Gastroesophageal sphincter (tissue), 4 donors: ENCODE data around the gene ACOXL. TPM values are rescaled to one million over a fixed set of nuclear protein-coding genes. Genes with fewer than 3 reads are reported as not detected.

Experiments
- ATAC-seq: fragments of 150-250 bp; one replicate; pipeline ENCODE4 v1.9.1; 2016; ENCODE audit warnings: mild to moderate bottlenecking, moderate library complexity
- H3K27ac ChIP-seq, 4 donors: fragments of 200-600 bp; sonication (generic) in 3 of 4; 1 replicate in 3 of 4; 2 replicates in 1 of 4; pipeline ENCODE4 v1.5.1; 2016 to 2019
- H3K27me3 ChIP-seq: fragments of 200-600 bp; sonication (generic); one replicate; pipeline ENCODE4 v1.5.1; 2019
- H3K36me3 ChIP-seq, 2 donors: fragments of 200-600 bp; sonication (generic); one replicate each; pipeline ENCODE4 v1.5.1; 2019; ENCODE audit warnings: control low read depth in 1 of 2
- H3K4me1 ChIP-seq, 3 donors: fragments of 200-600 bp; sonication (generic); 1 replicate in 2 of 3; 2 replicates in 1 of 3; pipeline ENCODE4 v1.5.1; 2016 to 2019; ENCODE audit warnings: control low read depth in 2 of 3
- H3K4me3 ChIP-seq, 2 donors: fragments of 200-600 bp; sonication (generic); one replicate each; pipeline ENCODE4 v1.5.1; 2019; ENCODE audit warnings: mild to moderate bottlenecking in 1 of 2, moderate library complexity in 1 of 2
- H3K9me3 ChIP-seq, 3 donors: fragments of 200-600 bp; sonication (generic); one replicate each; pipeline ENCODE4 v1.5.1; 2017 to 2019; ENCODE audit warnings: control low read depth in 2 of 3
- EP300 ChIP-seq: sonication (generic); formaldehyde crosslinking; IDR thresholded peaks from one replicate; pipeline ENCODE4 v1.6.1; 2017; ENCODE audit warnings: antibody characterized with exemption, mild to moderate bottlenecking
- POLR2A ChIP-seq, 2 donors: fragments of 450-650 bp; IDR thresholded peaks; one replicate each; pipeline ENCODE4 v1.6.1; 2017; ENCODE audit warnings: antibody characterized with exemption in 2 of 2, mild to moderate bottlenecking in 2 of 2, moderate library complexity in 1 of 2
- POLR2AphosphoS5 ChIP-seq: sonication (generic); formaldehyde crosslinking; IDR thresholded peaks from one replicate; pipeline ENCODE4 v1.6.1; 2017; ENCODE audit warnings: antibody characterized with exemption
- WGBS, 2 donors: methylation state at CpG; one replicate each; pipeline ENCODE4 v1.1.5; 2018; ENCODE audit warnings: low coverage in 1 of 2; 5-methylcytosine and 5-hydroxymethylcytosine counted together
- total RNA-seq, 4 donors: library from RNA; depleted of rRNA; stranded (reverse); fragments of >200 nt; gene quantifications; one replicate each; pipeline ENCODE4 v1.1.0, GENCODE V29; 2016
- TF ChIP-seq, protein P1 (sequence below), 4 experiments: fragments of 200-600 bp in 2 of 4; fragments of 450-650 bp in 2 of 4; sonication (generic) in 1 of 4; IDR thresholded peaks; one replicate each; pipeline ENCODE4 v1.5.1; 2017 to 2019; ENCODE audit warnings: antibody characterized with exemption in 4 of 4, mild to moderate bottlenecking in 2 of 4, moderate library complexity in 2 of 4

Gene ACOXL
- total RNA-seq, 4 donors from 2014 or later: not detected

DNA sequence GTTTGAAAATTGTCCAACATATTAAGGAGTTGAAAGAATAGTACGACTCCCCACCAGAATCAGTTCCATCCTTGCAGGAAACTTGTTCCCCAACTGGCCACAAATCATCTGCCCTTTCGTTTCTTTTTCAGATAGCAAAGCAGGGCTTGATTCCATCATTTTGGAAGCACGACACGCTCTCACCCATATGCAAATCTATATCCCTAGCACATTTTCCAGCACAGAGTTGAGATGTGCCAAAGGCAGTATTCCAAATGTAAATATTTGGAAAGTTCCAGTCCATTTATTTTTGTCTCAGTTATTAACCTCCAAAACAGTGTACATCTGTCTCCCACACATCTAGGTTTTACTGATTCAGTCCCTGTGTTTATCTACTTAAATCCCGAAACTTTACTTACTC lies 259.5 kb downstream of the ACOXL start:
- ATAC-seq: no peak
- Histone ChIP-seq H3K9me3 (no peaks in the 10 kb centered on the region), H3K4me1 (peaks cover 0 to 30% (median 3%) of the 10 kb centered on the region in 3 donors), H3K4me3 (no peak overlapping the region), H3K27me3 (no peaks in the 10 kb centered on the region), H3K27ac (peak overlapping the region in 1 of 4 donors; percentile 44), H3K36me3 (no peaks in the 10 kb centered on the region)
- TF ChIP-seq, protein P1, sequence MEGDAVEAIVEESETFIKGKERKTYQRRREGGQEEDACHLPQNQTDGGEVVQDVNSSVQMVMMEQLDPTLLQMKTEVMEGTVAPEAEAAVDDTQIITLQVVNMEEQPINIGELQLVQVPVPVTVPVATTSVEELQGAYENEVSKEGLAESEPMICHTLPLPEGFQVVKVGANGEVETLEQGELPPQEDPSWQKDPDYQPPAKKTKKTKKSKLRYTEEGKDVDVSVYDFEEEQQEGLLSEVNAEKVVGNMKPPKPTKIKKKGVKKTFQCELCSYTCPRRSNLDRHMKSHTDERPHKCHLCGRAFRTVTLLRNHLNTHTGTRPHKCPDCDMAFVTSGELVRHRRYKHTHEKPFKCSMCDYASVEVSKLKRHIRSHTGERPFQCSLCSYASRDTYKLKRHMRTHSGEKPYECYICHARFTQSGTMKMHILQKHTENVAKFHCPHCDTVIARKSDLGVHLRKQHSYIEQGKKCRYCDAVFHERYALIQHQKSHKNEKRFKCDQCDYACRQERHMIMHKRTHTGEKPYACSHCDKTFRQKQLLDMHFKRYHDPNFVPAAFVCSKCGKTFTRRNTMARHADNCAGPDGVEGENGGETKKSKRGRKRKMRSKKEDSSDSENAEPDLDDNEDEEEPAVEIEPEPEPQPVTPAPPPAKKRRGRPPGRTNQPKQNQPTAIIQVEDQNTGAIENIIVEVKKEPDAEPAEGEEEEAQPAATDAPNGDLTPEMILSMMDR (IDR thresholded peaks at IDR 0.05): no peak
- peak; percentile 56 for TF ChIP-seq POLR2AphosphoS5
- 12 to 37% methylated on average over 5 of the region's 5 CpGs for WGBS, 2 donors

DNA sequence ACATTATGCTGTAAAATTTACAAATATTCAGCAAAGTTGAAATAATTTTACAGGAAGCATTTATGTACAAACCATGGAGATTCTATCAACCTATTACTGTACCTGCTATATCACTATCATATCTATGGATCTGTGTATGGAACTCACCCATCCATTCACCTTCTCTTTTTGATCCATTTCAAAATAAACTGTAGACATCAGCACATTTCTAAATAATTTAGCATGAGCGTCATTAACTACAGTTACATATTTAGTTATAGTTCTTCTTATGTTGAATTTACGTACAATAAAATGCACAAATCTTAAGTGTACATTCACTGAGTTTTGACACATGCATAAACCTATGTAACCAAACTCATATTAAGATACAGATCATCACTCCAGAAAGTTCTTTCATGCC lies 260.5 kb downstream of the ACOXL start:
- Histone ChIP-seq H3K27ac (peak overlapping the region in 1 of 4 donors; percentile 44), H3K4me1 (peaks cover 0 to 30% (median 3%) of the 10 kb centered on the region in 3 donors), H3K27me3 (no peaks in the 10 kb centered on the region), H3K4me3 (no peak overlapping the region), H3K36me3 (no peaks in the 10 kb centered on the region), H3K9me3 (no peaks in the 10 kb centered on the region)
- ATAC-seq: no peak
- TF ChIP-seq EP300: no peak
- TF ChIP-seq, protein P1 (IDR thresholded peaks at IDR 0.05): no peak
- TF ChIP-seq POLR2A (IDR thresholded peaks at IDR 0.05): no peak
- no peak for TF ChIP-seq POLR2AphosphoS5
- WGBS, 2 donors: 94 to 96% methylated on average over 2 of the region's 2 CpGs

DNA sequence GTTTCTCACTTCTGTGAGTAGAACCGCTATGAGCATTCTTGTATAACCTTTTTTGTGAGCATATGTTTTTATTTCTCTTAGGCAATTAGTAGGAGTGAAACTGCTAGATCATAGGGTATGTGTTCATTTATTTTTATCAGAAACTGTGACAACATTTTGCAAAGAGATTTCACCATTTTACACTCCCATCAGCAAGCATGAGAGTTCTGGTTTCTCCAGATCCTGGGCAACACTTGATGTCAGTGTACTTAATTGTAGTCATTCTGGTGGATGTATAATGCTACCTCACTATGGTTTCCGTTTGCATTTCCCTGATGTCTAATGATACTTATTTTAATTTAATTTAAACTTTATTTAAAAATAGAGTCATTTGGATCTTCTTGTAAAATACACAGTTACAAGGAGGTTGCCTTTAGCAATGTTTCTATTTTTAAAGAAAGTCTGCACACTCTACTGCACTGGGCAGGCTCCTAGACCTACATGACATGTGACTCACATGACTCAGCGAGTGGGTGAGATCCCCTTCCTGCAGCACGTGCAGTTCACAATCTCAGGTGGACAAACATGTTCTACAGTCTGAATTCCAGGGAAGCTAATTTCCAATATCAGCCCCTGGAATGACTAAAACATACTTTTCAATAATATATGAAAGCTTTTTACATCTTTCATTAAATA lies 261.3 kb downstream of the ACOXL start:
- no peak for TF ChIP-seq POLR2AphosphoS5
- TF ChIP-seq EP300: no peak
- no peak for TF ChIP-seq POLR2A (IDR thresholded peaks at IDR 0.05)
- TF ChIP-seq, protein P1 (IDR thresholded peaks at IDR 0.05): no peak
- Histone ChIP-seq H3K36me3 (no peaks in the 10 kb centered on the region), H3K9me3 (no peaks in the 10 kb centered on the region), H3K27me3 (no peaks in the 10 kb centered on the region), H3K27ac (no peak overlapping the region), H3K4me1 (peaks cover 0 to 30% (median 3%) of the 10 kb centered on the region in 3 donors), H3K4me3 (no peak overlapping the region)
- ATAC-seq: no peak
- WGBS, 2 donors: 28 to 42% methylated on average over 4 of the region's 4 CpGs

DNA sequence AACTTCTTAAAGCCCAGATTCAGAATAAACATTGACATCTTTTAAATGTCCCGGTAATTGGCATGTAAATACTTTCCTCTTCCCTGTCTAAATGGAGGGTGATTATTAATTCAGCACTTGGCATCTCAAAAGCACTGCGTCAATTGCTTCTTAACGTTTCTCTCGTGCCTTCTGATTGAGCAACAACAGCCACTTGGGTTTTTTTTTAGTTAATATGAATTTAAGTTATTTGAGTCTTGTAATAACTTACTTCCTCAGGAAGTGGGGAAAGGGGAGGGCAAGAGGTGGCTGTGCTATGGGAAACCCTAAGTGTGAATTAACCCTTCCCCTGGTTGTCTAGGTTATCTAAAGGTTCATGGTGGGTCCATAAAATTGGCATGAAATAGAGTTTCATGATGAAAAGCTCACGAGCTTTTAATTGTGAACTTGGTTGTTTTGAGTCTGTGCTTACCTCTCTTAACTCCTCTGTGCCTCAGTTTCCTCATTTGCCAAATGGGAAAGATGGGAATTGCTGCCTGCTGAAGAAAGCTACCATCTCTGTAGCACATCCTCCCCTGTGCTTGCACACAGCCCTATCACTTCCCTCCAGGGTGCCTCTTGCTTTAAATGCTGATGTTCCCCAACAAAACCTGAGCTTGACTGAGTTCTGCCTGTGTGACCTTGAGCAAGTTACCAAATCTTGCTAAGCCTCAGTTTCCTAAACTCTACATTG lies 262.0 kb downstream of the ACOXL start:
- no peaks in the 10 kb centered on the region for H3K9me3 ChIP-seq
- H3K4me3 ChIP-seq: no peak overlapping the region
- H3K4me1 ChIP-seq: peaks cover 0 to 30% (median 3%) of the 10 kb centered on the region in 3 donors
- no peak for ATAC-seq
- TF ChIP-seq POLR2AphosphoS5 (peak; percentile 67), POLR2A (IDR thresholded peaks at IDR 0.05) (no peak)
- no peaks in the 10 kb centered on the region for H3K36me3 ChIP-seq
- H3K27ac ChIP-seq: no peak overlapping the region
- no peaks in the 10 kb centered on the region for H3K27me3 ChIP-seq
- 22 to 25% methylated on average over 4 to 5 of the region's 5 CpGs for WGBS, 2 donors

DNA sequence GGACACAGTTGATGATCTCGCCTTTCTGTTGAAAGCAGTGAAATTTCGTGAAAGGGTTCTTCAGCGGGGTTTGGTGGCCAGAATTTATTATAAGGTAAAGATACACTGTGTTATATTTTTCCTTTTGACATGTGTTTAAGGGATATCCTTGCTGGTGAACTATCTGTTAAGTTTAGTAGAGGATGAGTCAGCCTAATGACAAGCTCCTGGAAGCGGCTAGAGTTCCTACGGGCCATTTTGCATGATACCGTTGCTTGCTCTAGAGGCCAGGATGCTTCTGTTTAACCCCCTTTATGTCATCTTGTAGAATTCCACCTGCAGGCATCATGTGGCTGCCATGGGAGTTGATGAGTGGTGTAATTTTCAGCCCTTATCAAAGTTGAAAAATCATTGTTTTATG lies 263.5 kb downstream of the ACOXL start:
- H3K36me3 ChIP-seq: no peaks in the 10 kb centered on the region
- no peak overlapping the region for H3K4me3 ChIP-seq
- peaks cover 0 to 30% (median 3%) of the 10 kb centered on the region in 3 donors for H3K4me1 ChIP-seq
- no peaks in the 10 kb centered on the region for H3K27me3 ChIP-seq
- peaks cover 0 to 6% (median 0%) of the 10 kb centered on the region in 3 donors for H3K9me3 ChIP-seq
- WGBS, 2 donors: 86 to 87% methylated on average over 5 to 6 of the region's 6 CpGs
- no peak for ATAC-seq
- H3K27ac ChIP-seq: no peak overlapping the region
- TF ChIP-seq POLR2AphosphoS5: no peak
- no peak for TF ChIP-seq POLR2A (IDR thresholded peaks at IDR 0.05)
- TF ChIP-seq EP300: no peak
- TF ChIP-seq, protein P1 (IDR thresholded peaks at IDR 0.05): no peak
